DOHH2 (cell line): ENCODE data around the gene ZFHX3.

Source experiments
- CTCF ChIP-seq: fragments of 200-600 bp; sonication (generic); IDR thresholded peaks from one replicate; pipeline ENCODE4 v1.5.1; 2014; ENCODE audit warnings: antibody characterized with exemption, mild to moderate bottlenecking, low read depth, low read length; ENCODE audit not compliant: poor library complexity, severe bottlenecking
- EZH2phosphoT487 ChIP-seq: fragments of 200-600 bp; sonication (generic); IDR thresholded peaks from 2 replicates; pipeline ENCODE4 v1.6.1; 2017; ENCODE audit warnings: borderline replicate concordance, mild to moderate bottlenecking, antibody characterized with exemption, low read length, moderate library complexity, mixed read lengths

- TF ChIP-seq CTCF: no peak
- no peak for TF ChIP-seq EZH2phosphoT487
Measured at GRCh38 chr16:72833969-72834368, 214.0 kb downstream of the ZFHX3 start.
